ENCODE data around the gene TBCE. TPM values are rescaled to one million over a fixed set of nuclear protein-coding genes. Genes with fewer than 3 reads are reported as not detected.

Gene TBCE
- total and polyA plus RNA-seq, 9 of the 15 experiments (the other 6 are each of a cell fraction or from before 2014, with no cell fraction given) = 52.6 to 92.1 (median 82.1) TPM

DNA sequence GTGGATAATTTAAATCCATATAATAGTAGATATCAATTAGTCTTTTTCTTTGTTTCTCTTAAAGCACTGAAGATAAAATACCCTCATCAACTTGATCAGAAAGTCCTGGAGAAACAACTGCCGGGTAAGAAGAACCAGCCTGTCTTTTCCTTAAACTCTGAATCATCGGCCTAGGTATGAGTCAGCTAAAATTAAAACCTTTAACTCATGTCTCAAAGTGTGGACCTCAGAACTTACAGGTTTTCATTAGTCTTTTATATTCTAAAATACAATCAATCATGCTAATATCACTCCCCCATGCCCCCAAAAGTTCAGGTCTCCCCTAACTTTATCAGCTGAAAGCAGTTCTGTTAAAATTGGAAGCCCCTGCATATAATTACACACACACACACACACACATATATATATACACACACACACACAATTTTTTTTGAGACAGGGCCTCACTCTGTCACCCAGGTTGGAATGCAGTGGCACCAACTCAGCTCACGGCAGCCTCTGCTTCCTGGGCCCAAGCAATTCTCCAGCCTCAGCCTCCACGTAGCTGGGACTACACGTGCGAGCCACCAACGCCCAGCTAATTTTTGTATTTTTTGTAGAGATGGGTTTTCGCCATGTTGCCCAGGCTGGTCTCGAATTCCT, 75.7 kb downstream of the TBCE start:
- WGBS (ENCODE audit: insufficient coverage, low coverage, missing lambda C conversion rate) = 71% methylated on average over 9 of the region's 9 CpGs
- Histone ChIP-seq H2AFZ (ENCODE audit: low read depth, low read length) (peak overlapping the region; percentile 23; the same call in 1 of the 2 replicates), H3K27me3 (ENCODE audit: control insufficient read depth in 2 of 2, insufficient read depth in 2 of 2, low read length in 2 of 2) (no peaks in the 10 kb centered on the region), H3K9me3 (replicated peaks; ENCODE audit: control insufficient read depth, insufficient read depth, low read depth, low read length) (no peaks in the 10 kb centered on the region), H3K36me3 (ENCODE audit: control insufficient read depth, insufficient read depth, low read length) (peaks cover 78% of the 10 kb centered on the region), H3K4me1 (replicated peaks in 1 of 2; ENCODE audit: control insufficient read depth in 2 of 2, insufficient read depth in 2 of 2, low read length in 2 of 2) (peaks cover 6 to 10% of the 10 kb centered on the region in 2 experiments; a peak in 4 of 5 replicates), H3K79me2 (ENCODE audit: control insufficient read depth, insufficient read depth, low read length) (no peaks in the 10 kb centered on the region), H3K4me3 (no peak overlapping the region), H3K9ac (ENCODE audit: insufficient read depth in 1 of 2, low read depth in 2 of 2, low read length in 2 of 2) (peak overlapping the region; percentile 53 to 66), H4K20me1 (replicated peaks; ENCODE audit: control insufficient read depth, insufficient read depth, low read length) (no peaks in the 10 kb centered on the region), H3K4me2 (ENCODE audit: insufficient read depth, low read length) (no peak overlapping the region), H3K9me1 (ENCODE audit: control insufficient read depth, insufficient read depth, low read length) (no peaks in the 10 kb centered on the region), H3K27ac (ENCODE audit: extremely low read depth, low read depth, low read length) (peak overlapping the region; percentile 81)
- no TSS peak for BruUV-seq (replicated peaks)
- POLR2A ChIA-PET = interaction anchor here (0.7 to 2.1 kb wide), 10 partner anchors 9 to 1004 kb away, joined by 3 to 6 read pairs (median 3); partner anchors contain the start of gene B3GALNT2
- intact Hi-C loops (cut with micrococcal nuclease) = loop anchor here (5.0 kb wide), 1 partner anchor 59 kb away; the partner anchor contains the start of gene B3GALNT2
- CTCF ChIA-PET (ENCODE audit: low intra/inter-chr PET ratio) = no interaction called here
- peak; percentile 89 for ATAC-seq
- in situ Hi-C loops (cut with MboI) = no loop called here
- DNase-seq (ENCODE audit: extremely low read depth in 1 of 4, low spot score in 3 of 4) = peak; percentile 36 to 80 (median 58)
- FAIRE-seq = peak; percentile 88
- TF ChIP-seq MTA2 (IDR thresholded peaks at IDR 0.05; ENCODE audit: low read depth) (peak; percentile 6; the same call in 1 of the 2 replicates), PPARD (CRISPR knock-in tag; IDR thresholded peaks at IDR 0.05) (no peak), ZFP36 (IDR thresholded peaks at IDR 0.05; ENCODE audit: low read depth, low read length, partially characterized antibody) (no peak), PTBP1 (IDR thresholded peaks at IDR 0.05; ENCODE audit: low read depth, low read length) (no peak), PHB (CRISPR knock-in tag; IDR thresholded peaks at IDR 0.05) (no peak), ZNF586 (CRISPR knock-in tag; conservative IDR thresholded peaks at IDR 0.05) (no peak), ETV5 (CRISPR knock-in tag; IDR thresholded peaks at IDR 0.05; ENCODE audit: low read depth) (no peak), RHOXF2B (CRISPR knock-in tag; conservative IDR thresholded peaks at IDR 0.05) (no peak), TGIF2 (CRISPR knock-in tag; IDR thresholded peaks at IDR 0.05) (no peak), NCOA4 (IDR thresholded peaks at IDR 0.05; ENCODE audit: partially characterized antibody) (no peak), SREBF1 (IDR thresholded peaks at IDR 0.05; ENCODE audit: borderline replicate concordance, low read depth, low read length) (no peak)
- TF ChIP-seq, protein P1, sequence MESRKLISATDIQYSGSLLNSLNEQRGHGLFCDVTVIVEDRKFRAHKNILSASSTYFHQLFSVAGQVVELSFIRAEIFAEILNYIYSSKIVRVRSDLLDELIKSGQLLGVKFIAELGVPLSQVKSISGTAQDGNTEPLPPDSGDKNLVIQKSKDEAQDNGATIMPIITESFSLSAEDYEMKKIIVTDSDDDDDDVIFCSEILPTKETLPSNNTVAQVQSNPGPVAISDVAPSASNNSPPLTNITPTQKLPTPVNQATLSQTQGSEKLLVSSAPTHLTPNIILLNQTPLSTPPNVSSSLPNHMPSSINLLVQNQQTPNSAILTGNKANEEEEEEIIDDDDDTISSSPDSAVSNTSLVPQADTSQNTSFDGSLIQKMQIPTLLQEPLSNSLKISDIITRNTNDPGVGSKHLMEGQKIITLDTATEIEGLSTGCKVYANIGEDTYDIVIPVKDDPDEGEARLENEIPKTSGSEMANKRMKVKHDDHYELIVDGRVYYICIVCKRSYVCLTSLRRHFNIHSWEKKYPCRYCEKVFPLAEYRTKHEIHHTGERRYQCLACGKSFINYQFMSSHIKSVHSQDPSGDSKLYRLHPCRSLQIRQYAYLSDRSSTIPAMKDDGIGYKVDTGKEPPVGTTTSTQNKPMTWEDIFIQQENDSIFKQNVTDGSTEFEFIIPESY (CRISPR knock-in tag; IDR thresholded peaks at IDR 0.05) = no peak
- TF ChIP-seq, protein P2, sequence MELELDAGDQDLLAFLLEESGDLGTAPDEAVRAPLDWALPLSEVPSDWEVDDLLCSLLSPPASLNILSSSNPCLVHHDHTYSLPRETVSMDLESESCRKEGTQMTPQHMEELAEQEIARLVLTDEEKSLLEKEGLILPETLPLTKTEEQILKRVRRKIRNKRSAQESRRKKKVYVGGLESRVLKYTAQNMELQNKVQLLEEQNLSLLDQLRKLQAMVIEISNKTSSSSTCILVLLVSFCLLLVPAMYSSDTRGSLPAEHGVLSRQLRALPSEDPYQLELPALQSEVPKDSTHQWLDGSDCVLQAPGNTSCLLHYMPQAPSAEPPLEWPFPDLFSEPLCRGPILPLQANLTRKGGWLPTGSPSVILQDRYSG (tag; conservative IDR thresholded peaks at IDR 0.05; ENCODE audit: low read depth) = 0 out of 2 replicates have a peak, but pooled peaks have one; percentile 27
- TF ChIP-seq, protein P3, sequence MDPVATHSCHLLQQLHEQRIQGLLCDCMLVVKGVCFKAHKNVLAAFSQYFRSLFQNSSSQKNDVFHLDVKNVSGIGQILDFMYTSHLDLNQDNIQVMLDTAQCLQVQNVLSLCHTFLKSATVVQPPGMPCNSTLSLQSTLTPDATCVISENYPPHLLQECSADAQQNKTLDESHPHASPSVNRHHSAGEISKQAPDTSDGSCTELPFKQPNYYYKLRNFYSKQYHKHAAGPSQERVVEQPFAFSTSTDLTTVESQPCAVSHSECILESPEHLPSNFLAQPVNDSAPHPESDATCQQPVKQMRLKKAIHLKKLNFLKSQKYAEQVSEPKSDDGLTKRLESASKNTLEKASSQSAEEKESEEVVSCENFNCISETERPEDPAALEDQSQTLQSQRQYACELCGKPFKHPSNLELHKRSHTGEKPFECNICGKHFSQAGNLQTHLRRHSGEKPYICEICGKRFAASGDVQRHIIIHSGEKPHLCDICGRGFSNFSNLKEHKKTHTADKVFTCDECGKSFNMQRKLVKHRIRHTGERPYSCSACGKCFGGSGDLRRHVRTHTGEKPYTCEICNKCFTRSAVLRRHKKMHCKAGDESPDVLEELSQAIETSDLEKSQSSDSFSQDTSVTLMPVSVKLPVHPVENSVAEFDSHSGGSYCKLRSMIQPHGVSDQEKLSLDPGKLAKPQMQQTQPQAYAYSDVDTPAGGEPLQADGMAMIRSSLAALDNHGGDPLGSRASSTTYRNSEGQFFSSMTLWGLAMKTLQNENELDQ (CRISPR knock-in tag; IDR thresholded peaks at IDR 0.05; ENCODE audit: borderline replicate concordance) = no peak
- TF ChIP-seq, protein P4, sequence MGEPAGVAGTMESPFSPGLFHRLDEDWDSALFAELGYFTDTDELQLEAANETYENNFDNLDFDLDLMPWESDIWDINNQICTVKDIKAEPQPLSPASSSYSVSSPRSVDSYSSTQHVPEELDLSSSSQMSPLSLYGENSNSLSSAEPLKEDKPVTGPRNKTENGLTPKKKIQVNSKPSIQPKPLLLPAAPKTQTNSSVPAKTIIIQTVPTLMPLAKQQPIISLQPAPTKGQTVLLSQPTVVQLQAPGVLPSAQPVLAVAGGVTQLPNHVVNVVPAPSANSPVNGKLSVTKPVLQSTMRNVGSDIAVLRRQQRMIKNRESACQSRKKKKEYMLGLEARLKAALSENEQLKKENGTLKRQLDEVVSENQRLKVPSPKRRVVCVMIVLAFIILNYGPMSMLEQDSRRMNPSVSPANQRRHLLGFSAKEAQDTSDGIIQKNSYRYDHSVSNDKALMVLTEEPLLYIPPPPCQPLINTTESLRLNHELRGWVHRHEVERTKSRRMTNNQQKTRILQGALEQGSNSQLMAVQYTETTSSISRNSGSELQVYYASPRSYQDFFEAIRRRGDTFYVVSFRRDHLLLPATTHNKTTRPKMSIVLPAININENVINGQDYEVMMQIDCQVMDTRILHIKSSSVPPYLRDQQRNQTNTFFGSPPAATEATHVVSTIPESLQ (CRISPR knock-in tag; IDR thresholded peaks at IDR 0.05) = no peak
